K562 (cell line): ENCODE results near the gene MPST.

Experiments
- PHF21A ChIP-seq: fragments of 450-650 bp; IDR thresholded peaks from 2 replicates; pipeline ENCODE4 v1.6.1; 2017; ENCODE audit warnings: low read depth, borderline replicate concordance
- TF ChIP-seq, protein P1 (sequence below), 3 experiments: IDR thresholded peaks in 2 of 3; conservative IDR thresholded peaks in 1 of 3; 2 replicates each; pipeline ENCODE4 v1.5.1; 2011 to 2012; ENCODE audit warnings: low read length in 3 of 3, mild to moderate bottlenecking in 3 of 3, control low read depth in 2 of 3, improper control_type of control experiment in 1 of 3, inconsistent platforms in 1 of 3, low read depth in 1 of 3, mixed read lengths in 1 of 3, moderate library complexity in 1 of 3; ENCODE audit not compliant: insufficient read depth in 2 of 3

GRCh38 chr22:37065180-37065579, 45.6 kb downstream of the MPST start:
- TF ChIP-seq, protein P1, sequence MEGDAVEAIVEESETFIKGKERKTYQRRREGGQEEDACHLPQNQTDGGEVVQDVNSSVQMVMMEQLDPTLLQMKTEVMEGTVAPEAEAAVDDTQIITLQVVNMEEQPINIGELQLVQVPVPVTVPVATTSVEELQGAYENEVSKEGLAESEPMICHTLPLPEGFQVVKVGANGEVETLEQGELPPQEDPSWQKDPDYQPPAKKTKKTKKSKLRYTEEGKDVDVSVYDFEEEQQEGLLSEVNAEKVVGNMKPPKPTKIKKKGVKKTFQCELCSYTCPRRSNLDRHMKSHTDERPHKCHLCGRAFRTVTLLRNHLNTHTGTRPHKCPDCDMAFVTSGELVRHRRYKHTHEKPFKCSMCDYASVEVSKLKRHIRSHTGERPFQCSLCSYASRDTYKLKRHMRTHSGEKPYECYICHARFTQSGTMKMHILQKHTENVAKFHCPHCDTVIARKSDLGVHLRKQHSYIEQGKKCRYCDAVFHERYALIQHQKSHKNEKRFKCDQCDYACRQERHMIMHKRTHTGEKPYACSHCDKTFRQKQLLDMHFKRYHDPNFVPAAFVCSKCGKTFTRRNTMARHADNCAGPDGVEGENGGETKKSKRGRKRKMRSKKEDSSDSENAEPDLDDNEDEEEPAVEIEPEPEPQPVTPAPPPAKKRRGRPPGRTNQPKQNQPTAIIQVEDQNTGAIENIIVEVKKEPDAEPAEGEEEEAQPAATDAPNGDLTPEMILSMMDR (IDR thresholded peaks at IDR 0.05 in 2 of 3, conservative IDR thresholded peaks at IDR 0.05 in 1 of 3; ENCODE audit: insufficient read depth in 2 of 3, low read depth in 1 of 3, low read length in 3 of 3), result no peak
- TF ChIP-seq PHF21A, result no peak
